ENCODE data around the gene ANKS1B.

Gene ANKS1B

DNA sequence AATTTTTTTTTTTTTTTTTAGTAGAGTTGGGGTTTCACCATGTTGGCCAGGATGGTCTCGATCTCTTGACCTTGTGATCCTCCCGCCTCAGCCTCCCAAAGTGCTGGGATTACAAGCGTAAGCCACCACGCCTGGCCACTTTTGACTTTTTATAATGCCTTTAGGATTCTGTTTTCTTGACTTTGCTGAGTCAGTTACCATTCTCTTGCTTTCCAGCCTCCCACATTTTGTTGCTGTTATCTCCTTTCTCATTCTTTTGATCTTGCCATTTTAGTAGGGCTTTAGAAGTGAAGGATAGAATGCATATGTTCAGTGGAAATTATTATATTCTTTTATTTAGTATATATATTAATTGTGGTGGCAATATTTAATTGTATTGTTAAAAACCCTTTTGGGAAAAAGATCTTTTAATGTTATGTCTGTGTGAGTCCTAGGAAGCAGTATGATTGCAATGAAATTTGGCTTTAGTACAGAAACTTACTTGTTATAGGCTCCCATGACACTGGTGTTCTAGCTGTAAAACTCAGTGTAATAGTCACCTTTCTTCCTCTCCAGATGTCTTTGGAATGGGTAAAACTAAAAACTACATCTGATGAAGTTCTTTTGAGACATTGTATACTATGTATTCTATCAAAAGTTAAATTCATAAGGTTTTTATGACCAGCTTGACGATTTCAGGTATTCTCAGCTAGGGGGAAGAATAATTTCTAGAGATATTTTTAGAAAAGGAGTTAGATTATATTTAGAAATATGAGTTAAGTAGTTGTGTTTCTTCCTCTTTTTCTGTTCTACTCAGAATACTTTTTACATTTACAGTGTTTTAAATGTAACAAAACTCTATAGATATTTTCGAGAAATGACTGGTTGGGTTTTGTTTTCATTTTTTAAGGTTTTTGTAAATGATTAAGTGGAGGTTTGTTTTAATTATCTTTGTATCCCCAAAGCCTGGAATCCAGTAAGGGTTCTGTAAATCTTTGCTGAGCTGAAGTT, 1264.9 kb downstream of the ANKS1B start:
- H3K36me3 ChIP-seq, result peaks cover 34 to 51% (median 47%) of the 10 kb centered on the region in 3 donors
- no peaks in the 10 kb centered on the region for H3K9me3 ChIP-seq
- DNase-seq, result no peak
- intact Hi-C loops (cut with DNase I; ENCODE audit: low total_unique reads), result no loop called here
- H3K27ac ChIP-seq, result no peak overlapping the region
- H3K27me3 ChIP-seq, result no peaks in the 10 kb centered on the region
- H3K4me3 ChIP-seq, result no peak overlapping the region
- TF ChIP-seq, protein P1, sequence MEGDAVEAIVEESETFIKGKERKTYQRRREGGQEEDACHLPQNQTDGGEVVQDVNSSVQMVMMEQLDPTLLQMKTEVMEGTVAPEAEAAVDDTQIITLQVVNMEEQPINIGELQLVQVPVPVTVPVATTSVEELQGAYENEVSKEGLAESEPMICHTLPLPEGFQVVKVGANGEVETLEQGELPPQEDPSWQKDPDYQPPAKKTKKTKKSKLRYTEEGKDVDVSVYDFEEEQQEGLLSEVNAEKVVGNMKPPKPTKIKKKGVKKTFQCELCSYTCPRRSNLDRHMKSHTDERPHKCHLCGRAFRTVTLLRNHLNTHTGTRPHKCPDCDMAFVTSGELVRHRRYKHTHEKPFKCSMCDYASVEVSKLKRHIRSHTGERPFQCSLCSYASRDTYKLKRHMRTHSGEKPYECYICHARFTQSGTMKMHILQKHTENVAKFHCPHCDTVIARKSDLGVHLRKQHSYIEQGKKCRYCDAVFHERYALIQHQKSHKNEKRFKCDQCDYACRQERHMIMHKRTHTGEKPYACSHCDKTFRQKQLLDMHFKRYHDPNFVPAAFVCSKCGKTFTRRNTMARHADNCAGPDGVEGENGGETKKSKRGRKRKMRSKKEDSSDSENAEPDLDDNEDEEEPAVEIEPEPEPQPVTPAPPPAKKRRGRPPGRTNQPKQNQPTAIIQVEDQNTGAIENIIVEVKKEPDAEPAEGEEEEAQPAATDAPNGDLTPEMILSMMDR (IDR thresholded peaks at IDR 0.05), result no peak
- H3K4me1 ChIP-seq, result no peaks in the 10 kb centered on the region

DNA sequence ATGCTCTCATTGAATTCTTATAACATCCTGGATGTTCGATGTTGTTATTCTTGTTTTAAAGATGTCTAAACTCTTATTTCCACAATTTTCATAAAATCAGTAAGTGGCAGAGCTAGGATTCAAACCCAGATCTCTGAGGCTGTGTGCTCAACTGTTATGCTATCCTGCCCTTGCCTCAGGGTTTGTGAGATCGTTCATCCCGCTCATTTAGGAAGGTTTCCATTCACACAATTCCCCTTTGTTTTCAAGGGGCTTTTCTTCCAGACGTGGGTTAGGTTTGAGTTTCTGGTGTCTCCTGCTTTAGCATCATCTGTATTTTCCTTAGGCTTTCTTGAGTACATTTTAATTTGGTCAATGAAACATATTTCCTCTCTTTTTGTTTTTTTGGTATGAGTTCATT, 1270.3 kb downstream of the ANKS1B start:
- Histone ChIP-seq H3K4me1 (no peaks in the 10 kb centered on the region), H3K27me3 (no peaks in the 10 kb centered on the region), H3K27ac (no peak overlapping the region), H3K36me3 (peaks cover 41 to 70% (median 53%) of the 10 kb centered on the region in 3 donors), H3K4me3 (no peak overlapping the region), H3K9me3 (no peaks in the 10 kb centered on the region)
- DNase-seq, result no peak
- intact Hi-C loops (cut with DNase I; ENCODE audit: low total_unique reads), result no loop called here
- TF ChIP-seq, protein P1 (IDR thresholded peaks at IDR 0.05), result no peak

DNA sequence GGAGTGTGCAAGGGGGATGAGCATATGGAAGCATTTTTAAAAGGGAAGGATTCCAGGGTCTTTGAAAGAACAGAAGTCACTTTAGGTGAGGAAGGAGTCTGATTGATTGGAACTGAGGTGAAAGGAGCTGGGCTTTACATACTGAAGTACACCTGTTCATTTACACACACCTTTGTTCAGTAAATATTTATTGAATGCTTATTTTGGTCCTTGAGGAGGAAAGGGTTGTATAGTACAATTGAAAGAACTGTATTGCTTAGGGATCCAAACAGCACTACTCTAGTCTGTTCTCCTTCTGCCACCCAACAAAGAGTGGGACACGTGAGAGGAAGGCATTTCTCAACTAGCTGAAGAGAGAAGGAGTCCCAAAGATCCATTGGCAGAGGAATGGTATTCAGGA, 1275.7 kb downstream of the ANKS1B start:
- Histone ChIP-seq H3K4me1 (no peaks in the 10 kb centered on the region), H3K27me3 (no peaks in the 10 kb centered on the region)

DNA sequence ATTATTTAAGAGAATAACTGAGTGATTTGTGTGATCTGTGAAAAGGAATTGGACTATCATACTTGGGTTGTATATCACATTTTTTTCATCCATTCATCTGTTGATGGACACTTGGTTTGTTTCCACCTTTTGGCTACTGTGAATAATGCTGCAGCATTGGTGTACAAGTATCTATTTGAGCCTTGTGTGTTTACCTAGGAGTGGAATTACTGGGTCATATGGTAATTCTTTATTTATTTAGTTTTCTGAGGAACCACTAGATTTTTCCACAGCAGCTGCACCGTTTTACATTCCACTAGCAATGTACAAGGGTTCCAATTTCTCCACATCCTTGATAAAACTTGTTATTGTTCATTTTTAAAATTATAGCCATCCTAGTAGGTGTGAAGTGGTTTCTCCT, 1283.6 kb downstream of the ANKS1B start:
- H3K9me3 ChIP-seq, result no peaks in the 10 kb centered on the region
- TF ChIP-seq, protein P1 (IDR thresholded peaks at IDR 0.05), result no peak

More for the DNA sequence above, 1275.7 kb downstream of the ANKS1B start:
- Histone ChIP-seq H3K27ac (no peak overlapping the region), H3K4me3 (no peak overlapping the region), H3K9me3 (no peaks in the 10 kb centered on the region), H3K36me3 (peaks cover 36 to 66% (median 57%) of the 10 kb centered on the region in 3 donors)
- no peak for DNase-seq
- intact Hi-C loops (cut with DNase I; ENCODE audit: low total_unique reads), result no loop called here
- TF ChIP-seq, protein P1 (IDR thresholded peaks at IDR 0.05), result no peak

DNA sequence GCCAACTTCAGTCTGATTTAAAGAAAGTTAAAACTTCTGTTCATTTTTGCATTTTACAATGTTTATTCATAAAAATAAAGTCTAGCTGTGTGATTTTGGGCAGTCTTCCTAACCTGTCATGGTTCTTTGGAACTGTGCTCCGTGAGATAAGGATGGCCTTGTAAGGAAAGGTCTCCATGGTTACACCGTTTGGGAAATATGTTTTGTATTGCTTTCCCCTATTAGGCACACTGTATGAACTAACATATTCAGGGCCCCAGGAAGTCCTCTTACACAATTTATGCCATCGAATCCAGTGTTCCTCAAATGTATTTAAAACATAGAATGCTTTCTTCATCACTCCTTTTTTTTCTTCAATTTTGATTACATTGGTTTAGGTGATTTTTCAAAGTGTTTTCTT, 1285.2 kb downstream of the ANKS1B start:
- Histone ChIP-seq H3K4me3 (no peak overlapping the region), H3K27ac (peak overlapping the region; percentile 50 to 58), H3K36me3 (peaks cover 4 to 8% (median 5%) of the 10 kb centered on the region in 3 donors), H3K4me1 (peaks cover 0 to 32% (median 12%) of the 10 kb centered on the region in 4 donors), H3K9me3 (no peaks in the 10 kb centered on the region), H3K27me3 (no peaks in the 10 kb centered on the region)
- intact Hi-C loops (cut with DNase I; ENCODE audit: low total_unique reads), result no loop called here
- DNase-seq, result no peak
- TF ChIP-seq, protein P1 (IDR thresholded peaks at IDR 0.05), result no peak

More for the DNA sequence above, 1283.6 kb downstream of the ANKS1B start:
- intact Hi-C loops (cut with DNase I; ENCODE audit: low total_unique reads), result no loop called here
- no peak overlapping the region for H3K27ac ChIP-seq
- no peaks in the 10 kb centered on the region for H3K27me3 ChIP-seq
- H3K4me3 ChIP-seq, result no peak overlapping the region
- DNase-seq, result no peak
- H3K36me3 ChIP-seq, result peaks cover 0 to 5% (median 0%) of the 10 kb centered on the region in 3 donors
- H3K4me1 ChIP-seq, result peaks cover 0 to 32% (median 12%) of the 10 kb centered on the region in 4 donors
